GM12891 (cell line): ENCODE data around the gene MAP4K4.

ENCODE experiments used
- DNase-seq: peaks from one replicate; pipeline ENCODE4 v3.0.0; 2011; ENCODE audit warnings: low spot score; ENCODE audit not compliant: insufficient read length
- FAIRE-seq: peaks from 2 replicates; lab custom pipeline; 2011; peaks lifted over from hg19 to GRCh38; lab: Jason Lieb, UNC
- PAX5 ChIP-seq: IDR thresholded peaks from 2 replicates; pipeline ENCODE4 v1.6.1; 2011; ENCODE audit warnings: low read length, moderate library complexity, mild to moderate bottlenecking; ENCODE audit not compliant: insufficient read depth, severe bottlenecking
- POLR2A ChIP-seq: IDR thresholded peaks from 2 replicates; pipeline ENCODE4 v1.6.1; 2011; ENCODE audit warnings: low read depth, low read length, control low read depth
- POLR2AphosphoS5 ChIP-seq: IDR thresholded peaks from 2 replicates; pipeline ENCODE4 v1.6.1; 2011; ENCODE audit warnings: low read depth, low read length, control low read depth
- POU2F2 ChIP-seq: IDR thresholded peaks from 2 replicates; pipeline ENCODE4 v1.6.1; 2011; ENCODE audit warnings: low read depth, mild to moderate bottlenecking, control low read depth, low read length, moderate library complexity
- SPI1 ChIP-seq: IDR thresholded peaks from 2 replicates; pipeline ENCODE4 v1.6.1; 2011; ENCODE audit warnings: low read depth, low read length, control low read depth
- TAF1 ChIP-seq: IDR thresholded peaks from 2 replicates; pipeline ENCODE4 v1.6.1; 2011; ENCODE audit warnings: low read depth, low read length, control low read depth

Gene MAP4K4

GRCh38 chr2:101889460-101890098, 192.1 kb downstream of the MAP4K4 start:
- TF ChIP-seq SPI1 (no peak), TAF1 (no peak), POLR2AphosphoS5 (no peak), POLR2A (no peak), POU2F2 (no peak), PAX5 (no peak)

GRCh38 chr2:101892377-101892776, 194.9 kb downstream of the MAP4K4 start:
- TF ChIP-seq POU2F2: no peak
- TF ChIP-seq TAF1: no peak
- TF ChIP-seq POLR2A: no peak
- TF ChIP-seq PAX5: no peak
- no peak for TF ChIP-seq SPI1
- no peak for DNase-seq
- FAIRE-seq: no peak

More at GRCh38 chr2:101889460-101890098, 192.1 kb downstream of the MAP4K4 start:
- DNase-seq: no peak
- no peak for FAIRE-seq

GRCh38 chr2:101893681-101894381, 196.3 kb downstream of the MAP4K4 start:
- FAIRE-seq: no peak
- TF ChIP-seq TAF1: no peak
- TF ChIP-seq PAX5: no peak
- TF ChIP-seq POLR2A: no peak
- TF ChIP-seq POU2F2: no peak
- no peak for TF ChIP-seq POLR2AphosphoS5
- no peak for TF ChIP-seq SPI1
- DNase-seq: no peak

- FAIRE-seq: no peak
- TF ChIP-seq PAX5: no peak
- no peak for TF ChIP-seq TAF1
- TF ChIP-seq POLR2A: no peak
- TF ChIP-seq SPI1: no peak
- TF ChIP-seq POU2F2: no peak
- TF ChIP-seq POLR2AphosphoS5: no peak
- no peak for DNase-seq
Measured at GRCh38 chr2:101895039-101895438, 197.5 kb downstream of the MAP4K4 start.

GRCh38 chr2:101895819-101896322, 198.4 kb downstream of the MAP4K4 start:
- no peak for FAIRE-seq
- TF ChIP-seq PAX5 (no peak), POU2F2 (no peak), SPI1 (no peak), TAF1 (no peak), POLR2AphosphoS5 (no peak), POLR2A (no peak)
- DNase-seq: no peak

- FAIRE-seq (no peak), DNase-seq (no peak)
- no peak for TF ChIP-seq SPI1
- TF ChIP-seq PAX5: no peak
- TF ChIP-seq POLR2AphosphoS5: no peak
- no peak for TF ChIP-seq POU2F2
- no peak for TF ChIP-seq POLR2A
- TF ChIP-seq TAF1: no peak
Measured at GRCh38 chr2:101897301-101897700, 199.8 kb downstream of the MAP4K4 start.

GRCh38 chr2:101899265-101899664, 201.8 kb downstream of the MAP4K4 start:
- DNase-seq (no peak), FAIRE-seq (no peak)
- TF ChIP-seq PAX5 (no peak), POLR2A (no peak), POLR2AphosphoS5 (no peak), SPI1 (no peak), POU2F2 (no peak), TAF1 (no peak)

- DNase-seq (no peak), FAIRE-seq (no peak)
- TF ChIP-seq POLR2AphosphoS5 (no peak), POLR2A (no peak), SPI1 (no peak), PAX5 (no peak)
Measured at GRCh38 chr2:101899871-101900270, 202.4 kb downstream of the MAP4K4 start.

- DNase-seq (no peak), FAIRE-seq (peak; percentile 20)
- TF ChIP-seq PAX5 (no peak), POU2F2 (no peak), POLR2AphosphoS5 (no peak), TAF1 (no peak), SPI1 (no peak), POLR2A (no peak)
Measured at GRCh38 chr2:101900375-101900774, 202.9 kb downstream of the MAP4K4 start.
